ENCODE measurements around the gene AGA.

The AGA gene

GRCh38 chr4:177447417-177448004, 5.3 kb upstream of the AGA start:
- DNase-seq (ENCODE audit: low read depth in 1 of 2, low spot score in 1 of 2): no peak

- DNase-seq (ENCODE audit: low read depth in 1 of 2, low spot score in 1 of 2): no peak
These were observed 4.3 kb upstream of the AGA start for GRCh38 chr4:177446586-177446985.

GRCh38 chr4:177444911-177445736, 2.9 kb upstream of the AGA start:
- DNase-seq (ENCODE audit: low read depth in 1 of 2, low spot score in 1 of 2): no peak

GRCh38 chr4:177441061-177441802, 1.0 kb downstream of the AGA start:
- DNase-seq (ENCODE audit: low read depth in 1 of 2, low spot score in 1 of 2): no peak

- no peak for DNase-seq (ENCODE audit: low read depth in 1 of 2, low spot score in 1 of 2)
These were observed 5.8 kb downstream of the AGA start for GRCh38 chr4:177436456-177436855.

GRCh38 chr4:177434667-177435066, 7.6 kb downstream of the AGA start:
- DNase-seq (ENCODE audit: low read depth in 1 of 2, low spot score in 1 of 2): no peak

- no peak for DNase-seq (ENCODE audit: low read depth in 1 of 2, low spot score in 1 of 2)
These were observed 15.0 kb downstream of the AGA start for GRCh38 chr4:177427192-177427591.

- no peak for DNase-seq (ENCODE audit: low read depth in 1 of 2, low spot score in 1 of 2)
These were observed 22.8 kb downstream of the AGA start for GRCh38 chr4:177419434-177419833.

- no peak for DNase-seq (ENCODE audit: low read depth in 1 of 2, low spot score in 1 of 2)
These were observed 28.6 kb downstream of the AGA start for GRCh38 chr4:177413656-177414055.

GRCh38 chr4:177413076-177413475, 29.2 kb downstream of the AGA start:
- no peak for DNase-seq (ENCODE audit: low read depth in 1 of 2, low spot score in 1 of 2)

- no peak for DNase-seq (ENCODE audit: low read depth in 1 of 2, low spot score in 1 of 2)
These were observed 30.2 kb downstream of the AGA start for GRCh38 chr4:177411996-177412395.

- DNase-seq (ENCODE audit: low read depth in 1 of 2, low spot score in 1 of 2): no peak
These were observed 31.7 kb downstream of the AGA start for GRCh38 chr4:177410566-177410965.

- DNase-seq (ENCODE audit: low read depth in 1 of 2, low spot score in 1 of 2): no peak
These were observed 34.2 kb downstream of the AGA start for GRCh38 chr4:177408023-177408422.

GRCh38 chr4:177405508-177405907, 36.7 kb downstream of the AGA start:
- no peak for DNase-seq (ENCODE audit: low read depth in 1 of 2, low spot score in 1 of 2)

GRCh38 chr4:177404986-177405385, 37.3 kb downstream of the AGA start:
- DNase-seq (ENCODE audit: low read depth in 1 of 2, low spot score in 1 of 2): no peak

GRCh38 chr4:177404342-177404741, 37.9 kb downstream of the AGA start:
- DNase-seq (ENCODE audit: low read depth in 1 of 2, low spot score in 1 of 2): no peak

- DNase-seq (ENCODE audit: low read depth in 1 of 2, low spot score in 1 of 2): no peak
These were observed 38.5 kb downstream of the AGA start for GRCh38 chr4:177403746-177404145.

GRCh38 chr4:177401658-177402273, 40.5 kb downstream of the AGA start:
- no peak for DNase-seq (ENCODE audit: low read depth in 1 of 2, low spot score in 1 of 2)

GRCh38 chr4:177400030-177400429, 42.2 kb downstream of the AGA start:
- DNase-seq (ENCODE audit: low read depth in 1 of 2, low spot score in 1 of 2): no peak

- DNase-seq (ENCODE audit: low read depth in 1 of 2, low spot score in 1 of 2): no peak
These were observed 45.9 kb downstream of the AGA start for GRCh38 chr4:177396352-177396751.

GRCh38 chr4:177393236-177393635, 49.0 kb downstream of the AGA start:
- no peak for DNase-seq (ENCODE audit: low read depth in 1 of 2, low spot score in 1 of 2)

GRCh38 chr4:177391953-177392352, 50.3 kb downstream of the AGA start:
- DNase-seq (ENCODE audit: low read depth in 1 of 2, low spot score in 1 of 2): no peak
